Measurements from ENCODE around the gene SORCS2. TPM values are rescaled to one million over a fixed set of nuclear protein-coding genes. Genes with fewer than 3 reads are reported as not detected.

The SORCS2 gene
- total RNA-seq, 1 donor from 2014 or later, result 29.5 TPM

GRCh38 chr4:7536876-7537275 is 344.5 kb downstream of the SORCS2 start:
- no peaks in the 10 kb centered on the region for H3K36me3 Mint-ChIP-seq (ENCODE audit: unreplicated experiment)
- TF ChIP-seq CTCF (IDR thresholded peaks at IDR 0.05; ENCODE audit: partially characterized antibody, unreplicated experiment), result no peak
- H3K4me3 Mint-ChIP-seq (ENCODE audit: unreplicated experiment), result no peak overlapping the region
- no peak overlapping the region for H3K27ac Mint-ChIP-seq (ENCODE audit: unreplicated experiment)
- no peak for DNase-seq
- peaks cover 2% of the 10 kb centered on the region for H3K9me3 Mint-ChIP-seq (ENCODE audit: unreplicated experiment)
- H3K4me1 Mint-ChIP-seq (ENCODE audit: low read depth, unreplicated experiment), result peaks cover 5% of the 10 kb centered on the region
- H3K27me3 Mint-ChIP-seq (ENCODE audit: unreplicated experiment), result peaks cover 10% of the 10 kb centered on the region

- Mint-ChIP-seq H3K27me3 (ENCODE audit: unreplicated experiment) (peaks cover 9% of the 10 kb centered on the region), H3K9me3 (ENCODE audit: unreplicated experiment) (no peaks in the 10 kb centered on the region), H3K27ac (ENCODE audit: unreplicated experiment) (no peak overlapping the region), H3K4me1 (ENCODE audit: low read depth, unreplicated experiment) (no peaks in the 10 kb centered on the region), H3K36me3 (ENCODE audit: unreplicated experiment) (peaks cover 4% of the 10 kb centered on the region), H3K4me3 (ENCODE audit: unreplicated experiment) (no peak overlapping the region)
- no peak for DNase-seq
- TF ChIP-seq CTCF (IDR thresholded peaks at IDR 0.05; ENCODE audit: partially characterized antibody, unreplicated experiment), result no peak
These were observed 345.6 kb downstream of the SORCS2 start for GRCh38 chr4:7537853-7538400.

DNA sequence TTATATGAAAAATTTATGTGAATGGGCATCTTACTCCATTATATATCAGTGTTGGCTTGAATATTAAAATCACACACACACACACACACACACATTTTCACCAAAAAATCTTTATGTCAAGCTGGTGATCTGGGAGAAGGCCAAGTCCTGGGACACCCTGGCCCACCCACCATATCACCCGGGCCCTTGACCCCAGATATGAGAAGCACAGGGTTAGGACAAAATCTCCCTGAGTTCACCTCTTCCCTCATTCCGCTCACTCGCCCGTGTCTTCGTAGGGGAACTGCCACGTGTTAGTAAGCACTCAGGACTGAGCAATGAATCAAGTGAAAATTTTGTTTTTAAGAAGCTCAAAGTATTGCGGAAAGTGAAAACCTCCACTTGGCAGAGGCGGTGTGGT is 346.2 kb downstream of the SORCS2 start:
- peaks cover 4% of the 10 kb centered on the region for H3K36me3 Mint-ChIP-seq (ENCODE audit: unreplicated experiment)
- H3K4me1 Mint-ChIP-seq (ENCODE audit: low read depth, unreplicated experiment), result no peaks in the 10 kb centered on the region
- TF ChIP-seq CTCF (IDR thresholded peaks at IDR 0.05; ENCODE audit: partially characterized antibody, unreplicated experiment), result no peak
- H3K4me3 Mint-ChIP-seq (ENCODE audit: unreplicated experiment), result no peak overlapping the region
- no peak overlapping the region for H3K27ac Mint-ChIP-seq (ENCODE audit: unreplicated experiment)
- H3K27me3 Mint-ChIP-seq (ENCODE audit: unreplicated experiment), result peaks cover 9% of the 10 kb centered on the region
- no peak for DNase-seq
- peaks cover 2% of the 10 kb centered on the region for H3K9me3 Mint-ChIP-seq (ENCODE audit: unreplicated experiment)

DNA sequence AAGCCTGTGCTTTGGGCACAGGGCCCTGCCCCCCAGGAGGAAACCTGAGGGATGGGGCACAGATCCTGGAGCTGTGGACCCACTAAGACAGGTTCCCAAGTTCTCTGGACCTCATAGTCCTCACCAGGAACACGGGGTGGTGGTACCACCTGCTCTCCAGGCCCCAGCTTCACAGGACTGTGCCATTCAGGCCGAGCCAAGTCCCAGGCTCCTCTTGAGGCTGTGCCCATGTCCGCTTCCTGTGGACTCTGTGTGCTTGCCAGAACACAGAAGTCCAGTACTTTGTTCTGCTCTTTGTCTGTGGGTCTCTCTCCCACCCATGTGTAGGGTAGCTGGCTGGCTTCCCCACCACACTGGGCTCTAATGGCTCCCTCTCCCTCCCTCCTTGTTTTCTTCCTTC is 346.8 kb downstream of the SORCS2 start:
- no peaks in the 10 kb centered on the region for H3K4me1 Mint-ChIP-seq (ENCODE audit: low read depth, unreplicated experiment)
- peaks cover 4% of the 10 kb centered on the region for H3K36me3 Mint-ChIP-seq (ENCODE audit: unreplicated experiment)
- no peak overlapping the region for H3K4me3 Mint-ChIP-seq (ENCODE audit: unreplicated experiment)
- no peak overlapping the region for H3K27ac Mint-ChIP-seq (ENCODE audit: unreplicated experiment)
- H3K9me3 Mint-ChIP-seq (ENCODE audit: unreplicated experiment), result peaks cover 2% of the 10 kb centered on the region
- TF ChIP-seq CTCF (IDR thresholded peaks at IDR 0.05; ENCODE audit: partially characterized antibody, unreplicated experiment), result no peak
- H3K27me3 Mint-ChIP-seq (ENCODE audit: unreplicated experiment), result peaks cover 11% of the 10 kb centered on the region
- no peak for DNase-seq

DNA sequence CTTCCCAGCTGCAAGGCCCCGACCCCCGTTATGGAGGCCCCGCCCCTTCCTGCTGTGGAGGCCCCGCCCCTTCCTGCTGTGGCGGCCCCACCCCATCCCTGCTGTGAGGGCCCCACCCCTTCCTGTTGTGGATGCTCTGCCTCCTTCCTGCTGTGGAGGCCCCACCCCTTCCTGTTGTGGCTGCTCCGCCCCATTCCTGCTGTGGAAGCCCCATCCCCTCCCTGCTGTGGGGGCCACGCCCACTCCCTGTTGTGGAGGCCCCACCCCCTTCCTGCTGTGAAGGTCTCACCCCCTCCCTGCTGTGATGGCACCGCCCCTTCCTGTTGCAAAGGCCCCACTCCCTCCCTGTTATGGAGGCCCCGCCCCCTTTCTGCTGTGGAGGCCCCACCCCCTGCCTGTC is 347.3 kb downstream of the SORCS2 start:
- Mint-ChIP-seq H3K27me3 (ENCODE audit: unreplicated experiment) (peaks cover 12% of the 10 kb centered on the region), H3K27ac (ENCODE audit: unreplicated experiment) (no peak overlapping the region), H3K4me3 (ENCODE audit: unreplicated experiment) (no peak overlapping the region), H3K9me3 (ENCODE audit: unreplicated experiment) (peaks cover 2% of the 10 kb centered on the region), H3K4me1 (ENCODE audit: low read depth, unreplicated experiment) (no peaks in the 10 kb centered on the region), H3K36me3 (ENCODE audit: unreplicated experiment) (peaks cover 4% of the 10 kb centered on the region)
- no peak for TF ChIP-seq CTCF (IDR thresholded peaks at IDR 0.05; ENCODE audit: partially characterized antibody, unreplicated experiment)
- no peak for DNase-seq
